Measurements from ENCODE around the gene PCDH9.

- TF ChIP-seq POLR2AphosphoS5 (IDR thresholded peaks at IDR 0.05; ENCODE audit: low read depth) (no peak), CTCF (IDR thresholded peaks at IDR 0.05; ENCODE audit: insufficient read depth, low read length) (no peak)
Observed at GRCh38 chr13:66562054-66562453, 668.1 kb downstream of the PCDH9 start.
